Measurements from ENCODE around the gene ADCY5.

The ADCY5 gene

GRCh38 chr3:123457841-123458240, 9.0 kb upstream of the ADCY5 start:
- no peak for FAIRE-seq

- no peak for FAIRE-seq
Observed at GRCh38 chr3:123453675-123454074, 4.8 kb upstream of the ADCY5 start.

GRCh38 chr3:123451186-123451585, 2.3 kb upstream of the ADCY5 start:
- no peak for FAIRE-seq

- no peak for FAIRE-seq
Observed at GRCh38 chr3:123449997-123450604, 1.2 kb upstream of the ADCY5 start.

GRCh38 chr3:123449102-123449996, 459 bp upstream of the ADCY5 start:
- FAIRE-seq = no peak

GRCh38 chr3:123447749-123448517, 957 bp downstream of the ADCY5 start:
- FAIRE-seq = no peak

GRCh38 chr3:123447416-123447748, 1.5 kb downstream of the ADCY5 start:
- no peak for FAIRE-seq

GRCh38 chr3:123446610-123447109, 2.2 kb downstream of the ADCY5 start:
- FAIRE-seq = no peak

- FAIRE-seq = no peak
Observed at GRCh38 chr3:123446210-123446609, 2.7 kb downstream of the ADCY5 start.

GRCh38 chr3:123445702-123446101, 3.2 kb downstream of the ADCY5 start:
- no peak for FAIRE-seq

GRCh38 chr3:123444744-123445143, 4.1 kb downstream of the ADCY5 start:
- no peak for FAIRE-seq

- FAIRE-seq = no peak
Observed at GRCh38 chr3:123444023-123444422, 4.9 kb downstream of the ADCY5 start.

GRCh38 chr3:123442908-123443307, 6.0 kb downstream of the ADCY5 start:
- FAIRE-seq = no peak

- FAIRE-seq = no peak
Observed at GRCh38 chr3:123442125-123442524, 6.8 kb downstream of the ADCY5 start.

- FAIRE-seq = no peak
Observed at GRCh38 chr3:123439806-123440580, 8.9 kb downstream of the ADCY5 start.

- no peak for FAIRE-seq
Observed at GRCh38 chr3:123432832-123433523, 15.9 kb downstream of the ADCY5 start.

GRCh38 chr3:123431658-123432324, 17.1 kb downstream of the ADCY5 start:
- FAIRE-seq = no peak

GRCh38 chr3:123431007-123431657, 17.8 kb downstream of the ADCY5 start:
- no peak for FAIRE-seq

- no peak for FAIRE-seq
Observed at GRCh38 chr3:123430266-123430665, 18.6 kb downstream of the ADCY5 start.

GRCh38 chr3:123429362-123430125, 19.3 kb downstream of the ADCY5 start:
- no peak for FAIRE-seq

Measured in endometrium (tissue), 2 donors.